ENCODE results near the gene TBL1XR1. TPM values are rescaled to one million over a fixed set of nuclear protein-coding genes. Genes with fewer than 3 reads are reported as not detected.
A peak's percentile ranks its signal among the peaks of the same experiment; 100 is the strongest.

The TBL1XR1 gene
- total RNA-seq, 1 donor from 2014 or later: 243 TPM

- H3K4me3 Mint-ChIP-seq: no peak overlapping the region
- H3K36me3 Mint-ChIP-seq: peaks cover 59% of the 10 kb centered on the region
- H3K9me3 Mint-ChIP-seq: no peaks in the 10 kb centered on the region
- H3K27ac Mint-ChIP-seq: no peak overlapping the region
- DNase-seq (ENCODE audit: low spot score in 2 of 2, unreplicated experiment in 2 of 2): no peak
- TF ChIP-seq CTCF (IDR thresholded peaks at IDR 0.05; ENCODE audit: unreplicated experiment): no peak
- peaks cover 9% of the 10 kb centered on the region for H3K4me1 Mint-ChIP-seq
- no peaks in the 10 kb centered on the region for H3K27me3 Mint-ChIP-seq (ENCODE audit: low read depth)
Measured at GRCh38 chr3:177037241-177037640, 160.0 kb downstream of the TBL1XR1 start.

- DNase-seq (ENCODE audit: low spot score in 2 of 2, unreplicated experiment in 2 of 2): no peak
- Mint-ChIP-seq H3K36me3 (peaks cover 55% of the 10 kb centered on the region), H3K27me3 (ENCODE audit: low read depth) (no peaks in the 10 kb centered on the region), H3K4me3 (no peak overlapping the region), H3K4me1 (peaks cover 9% of the 10 kb centered on the region), H3K9me3 (no peaks in the 10 kb centered on the region), H3K27ac (no peak overlapping the region)
- no peak for TF ChIP-seq CTCF (IDR thresholded peaks at IDR 0.05; ENCODE audit: unreplicated experiment)
Measured at GRCh38 chr3:177035676-177036075, 161.6 kb downstream of the TBL1XR1 start.

GRCh38 chr3:177034832-177035475, 162.3 kb downstream of the TBL1XR1 start:
- Mint-ChIP-seq H3K4me1 (peaks cover 5% of the 10 kb centered on the region), H3K27ac (peak overlapping the region; percentile 69), H3K4me3 (no peak overlapping the region), H3K27me3 (ENCODE audit: low read depth) (no peaks in the 10 kb centered on the region), H3K36me3 (peaks cover 55% of the 10 kb centered on the region), H3K9me3 (no peaks in the 10 kb centered on the region)
- no peak for DNase-seq (ENCODE audit: low spot score in 2 of 2, unreplicated experiment in 2 of 2)
- no peak for TF ChIP-seq CTCF (IDR thresholded peaks at IDR 0.05; ENCODE audit: unreplicated experiment)

- DNase-seq (ENCODE audit: low spot score in 2 of 2, unreplicated experiment in 2 of 2): no peak
- no peak overlapping the region for H3K4me3 Mint-ChIP-seq
- TF ChIP-seq CTCF (IDR thresholded peaks at IDR 0.05; ENCODE audit: unreplicated experiment): no peak
- peaks cover 6% of the 10 kb centered on the region for H3K4me1 Mint-ChIP-seq
- no peaks in the 10 kb centered on the region for H3K27me3 Mint-ChIP-seq (ENCODE audit: low read depth)
- H3K27ac Mint-ChIP-seq: peak overlapping the region; percentile 51
- H3K9me3 Mint-ChIP-seq: no peaks in the 10 kb centered on the region
- H3K36me3 Mint-ChIP-seq: peaks cover 38% of the 10 kb centered on the region
Measured at GRCh38 chr3:177026505-177027277, 170.6 kb downstream of the TBL1XR1 start.

GRCh38 chr3:177015881-177016280, 181.4 kb downstream of the TBL1XR1 start:
- Mint-ChIP-seq H3K4me1 (no peaks in the 10 kb centered on the region), H3K4me3 (no peak overlapping the region), H3K36me3 (peaks cover 25% of the 10 kb centered on the region), H3K9me3 (no peaks in the 10 kb centered on the region), H3K27ac (peak overlapping the region; percentile 6), H3K27me3 (ENCODE audit: low read depth) (no peaks in the 10 kb centered on the region)
- no peak for DNase-seq (ENCODE audit: low spot score in 2 of 2, unreplicated experiment in 2 of 2)
- no peak for TF ChIP-seq CTCF (IDR thresholded peaks at IDR 0.05; ENCODE audit: unreplicated experiment)

Measured in mesothelial cell of epicardium (in vitro differentiated cells).